HG03064 (cell line): ENCODE measurements around the gene PPP1R3D.
"Not testable (repeated sequence)": the region's sequence is repeated elsewhere in the genome, so short reads cannot be mapped to it uniquely, and the experiment has no call there.

ENCODE experiments used
- ATAC-seq: cut with Tn5 transposase; IDR thresholded peaks from one replicate; pipeline ENCODE4 v1.9.1; 2021; ENCODE audit warnings: low read depth; ENCODE audit not compliant: unreplicated experiment

PPP1R3D gene

GRCh38 chr20:59925899-59926298 lies 14.2 kb downstream of the PPP1R3D start:
- no peak for ATAC-seq

DNA sequence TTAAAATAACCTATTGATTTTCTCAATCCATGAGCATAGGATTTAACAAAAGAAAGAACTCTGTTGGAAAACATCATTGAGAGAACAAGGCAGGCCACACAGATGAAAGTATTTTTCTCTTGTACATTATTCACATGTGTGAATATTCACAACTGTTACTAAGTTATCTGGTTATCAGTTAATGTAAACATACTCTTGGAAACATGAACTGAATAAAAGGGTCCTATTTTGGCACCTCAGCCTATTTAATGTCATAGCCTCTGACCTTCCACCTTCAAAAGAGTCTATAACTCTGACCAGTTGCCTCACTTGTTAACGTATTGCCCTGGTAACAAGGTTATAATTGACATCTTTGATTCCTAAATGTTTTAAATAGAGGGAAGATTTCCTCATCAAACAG lies 14.7 kb downstream of the PPP1R3D start:
- ATAC-seq: no peak

DNA sequence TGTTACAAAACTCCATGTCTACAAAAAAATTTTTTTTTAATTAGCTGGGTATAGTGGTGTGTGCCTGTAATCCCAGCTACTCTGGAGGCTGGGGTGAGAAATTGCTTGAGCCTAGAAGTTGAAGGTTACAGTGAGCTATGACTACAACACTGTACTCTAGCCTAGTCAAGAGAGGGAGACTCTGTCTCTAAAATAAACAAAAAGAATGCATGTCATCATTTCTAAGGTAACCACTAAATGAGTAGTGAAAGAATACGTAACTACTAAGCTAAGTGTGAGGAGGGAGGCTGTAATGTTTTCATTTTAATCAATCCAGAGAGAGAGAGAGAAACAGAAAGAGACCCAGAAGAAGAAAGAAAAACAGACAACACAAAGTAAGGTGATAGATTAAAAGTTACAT lies 16.6 kb downstream of the PPP1R3D start:
- ATAC-seq: no peak

DNA sequence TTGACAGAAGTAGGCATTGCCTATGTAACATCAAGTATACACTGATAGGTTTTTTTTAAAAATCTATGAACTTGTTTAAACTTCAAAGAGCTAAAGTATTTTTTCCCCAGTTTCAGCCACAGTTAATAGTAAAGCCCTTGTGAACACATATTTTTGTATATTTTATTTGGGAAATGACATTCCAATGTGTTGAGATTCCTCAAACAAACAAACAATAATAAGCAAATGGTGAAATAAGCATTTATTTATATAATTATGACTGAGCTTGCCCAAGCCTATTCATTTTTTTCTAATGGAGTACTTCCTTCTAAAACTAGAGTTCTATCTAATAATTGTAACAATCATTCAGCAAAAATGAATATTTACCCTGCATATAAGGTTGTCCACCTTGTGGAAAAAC lies 19.2 kb downstream of the PPP1R3D start:
- ATAC-seq: no peak

GRCh38 chr20:59912609-59913008 lies 27.5 kb downstream of the PPP1R3D start:
- ATAC-seq: no peak

GRCh38 chr20:59911041-59911440 lies 29.1 kb downstream of the PPP1R3D start:
- no peak for ATAC-seq

- ATAC-seq: no peak
Measured at GRCh38 chr20:59908855-59909254, 31.2 kb downstream of the PPP1R3D start.

DNA sequence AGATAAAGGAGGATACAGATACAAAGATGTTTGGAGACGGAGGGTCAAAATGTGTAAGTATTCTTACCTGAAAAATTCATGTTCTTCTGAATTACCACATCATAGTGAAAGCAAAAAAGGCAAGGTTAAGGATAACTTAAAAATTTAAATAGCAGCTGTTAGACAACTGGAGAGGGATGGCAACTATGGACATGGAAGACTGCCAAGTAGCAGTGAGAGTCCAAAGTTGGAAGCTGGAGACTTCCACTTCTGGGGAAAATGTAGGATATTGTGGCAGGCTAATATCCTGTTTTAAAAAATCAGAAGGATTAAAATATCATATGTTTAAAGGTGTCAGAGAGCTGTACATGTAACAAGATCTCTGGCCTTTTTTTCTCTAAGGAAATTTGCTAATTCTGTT lies 36.5 kb downstream of the PPP1R3D start:
- no peak for ATAC-seq

GRCh38 chr20:59902470-59902869 lies 37.6 kb downstream of the PPP1R3D start:
- ATAC-seq: no peak

DNA sequence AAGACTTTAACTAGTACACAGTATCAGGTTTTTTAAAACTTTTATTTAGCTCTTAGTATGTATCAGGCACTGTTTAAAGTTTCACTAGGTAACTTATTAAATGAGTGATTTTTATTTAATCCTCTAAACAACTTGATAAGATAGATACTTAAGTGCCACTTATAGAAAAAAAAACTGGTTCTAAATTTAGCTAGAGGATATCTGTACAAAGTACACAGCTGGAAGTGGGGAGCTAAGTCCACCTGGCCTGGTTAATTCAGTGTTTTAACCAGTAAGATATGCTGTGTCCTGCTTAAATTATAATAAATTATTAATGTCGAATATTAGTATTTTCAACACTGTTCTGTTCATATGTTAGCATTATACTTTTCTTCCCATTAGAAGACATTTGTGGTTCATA lies 44.2 kb downstream of the PPP1R3D start:
- no peak for ATAC-seq

GRCh38 chr20:59891581-59891980 lies 48.5 kb downstream of the PPP1R3D start:
- ATAC-seq: no peak

GRCh38 chr20:59890035-59890434 lies 50.1 kb downstream of the PPP1R3D start:
- ATAC-seq: not testable (repeated sequence)

DNA sequence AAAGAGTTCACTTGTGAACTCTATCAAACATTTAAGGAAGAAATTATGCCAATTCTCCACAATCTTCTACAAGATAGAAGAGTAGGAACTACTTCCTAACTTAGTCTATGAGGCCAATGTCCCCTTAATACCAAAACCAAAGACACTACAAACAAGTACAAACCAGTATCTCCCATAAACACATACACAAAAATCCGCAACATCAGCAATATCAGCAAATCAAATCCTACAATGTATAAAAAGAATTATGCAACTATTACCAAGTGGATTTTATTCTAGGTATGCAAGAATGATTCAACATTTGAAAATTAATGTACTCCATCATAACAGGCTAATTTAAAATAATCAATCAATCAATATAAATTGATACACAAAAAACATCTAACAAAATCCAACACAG lies 52.1 kb downstream of the PPP1R3D start:
- no peak for ATAC-seq
